Testis (tissue), 2 donors: ENCODE results near the gene CAPN12.
"Not testable (repeated sequence)": the region's sequence is repeated elsewhere in the genome, so short reads cannot be mapped to it uniquely, and the experiment has no call there.

Source experiments
- POLR2A ChIP-seq: fragments of 450-650 bp; IDR thresholded peaks from one replicate; pipeline ENCODE4 v1.6.1; 2017; ENCODE audit warnings: antibody characterized with exemption, mild to moderate bottlenecking, moderate library complexity
- TF ChIP-seq, protein P1 (sequence below), 3 experiments: fragments of 450-650 bp in 2 of 3; fragments of 200-600 bp in 1 of 3; sonication (generic) in 1 of 3; IDR thresholded peaks; one replicate each; pipeline ENCODE4 v1.5.1; 2016 to 2019; ENCODE audit warnings: antibody characterized with exemption in 3 of 3, mild to moderate bottlenecking in 2 of 3, moderate library complexity in 1 of 3

DNA sequence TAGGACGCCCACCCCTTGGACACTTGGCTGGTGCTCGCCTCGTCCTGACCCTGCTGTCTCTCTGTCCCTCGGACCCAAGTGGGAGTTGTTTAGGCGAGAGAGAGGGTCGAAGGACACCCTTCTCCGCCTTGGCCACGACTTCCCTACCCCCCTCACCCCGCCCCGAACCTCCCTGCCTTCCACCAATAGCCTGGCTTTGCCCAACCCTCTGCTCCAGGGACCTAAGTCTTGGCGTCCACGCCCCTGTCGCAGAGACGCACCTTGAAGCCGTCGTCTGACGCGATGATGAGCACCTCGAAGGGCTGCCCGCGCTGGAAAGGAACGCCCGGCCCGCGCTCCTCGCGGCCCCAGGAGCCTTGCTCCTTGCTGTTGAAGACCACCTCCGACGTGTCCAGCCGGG, 27.3 kb upstream of the CAPN12 start:
- TF ChIP-seq, protein P1, sequence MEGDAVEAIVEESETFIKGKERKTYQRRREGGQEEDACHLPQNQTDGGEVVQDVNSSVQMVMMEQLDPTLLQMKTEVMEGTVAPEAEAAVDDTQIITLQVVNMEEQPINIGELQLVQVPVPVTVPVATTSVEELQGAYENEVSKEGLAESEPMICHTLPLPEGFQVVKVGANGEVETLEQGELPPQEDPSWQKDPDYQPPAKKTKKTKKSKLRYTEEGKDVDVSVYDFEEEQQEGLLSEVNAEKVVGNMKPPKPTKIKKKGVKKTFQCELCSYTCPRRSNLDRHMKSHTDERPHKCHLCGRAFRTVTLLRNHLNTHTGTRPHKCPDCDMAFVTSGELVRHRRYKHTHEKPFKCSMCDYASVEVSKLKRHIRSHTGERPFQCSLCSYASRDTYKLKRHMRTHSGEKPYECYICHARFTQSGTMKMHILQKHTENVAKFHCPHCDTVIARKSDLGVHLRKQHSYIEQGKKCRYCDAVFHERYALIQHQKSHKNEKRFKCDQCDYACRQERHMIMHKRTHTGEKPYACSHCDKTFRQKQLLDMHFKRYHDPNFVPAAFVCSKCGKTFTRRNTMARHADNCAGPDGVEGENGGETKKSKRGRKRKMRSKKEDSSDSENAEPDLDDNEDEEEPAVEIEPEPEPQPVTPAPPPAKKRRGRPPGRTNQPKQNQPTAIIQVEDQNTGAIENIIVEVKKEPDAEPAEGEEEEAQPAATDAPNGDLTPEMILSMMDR (IDR thresholded peaks at IDR 0.05), result not testable (repeated sequence)
- not testable (repeated sequence) for TF ChIP-seq POLR2A
